WTC11 (cell line): Measurements from ENCODE around the gene MAP3K12. TPM values are rescaled to one million over a fixed set of nuclear protein-coding genes. Genes with fewer than 3 reads are reported as not detected.

Experiments
- ATAC-seq: fragments of 200-7000 bp; cut with Tn5 transposase; 2 replicates; pipeline ENCODE4 v1.10.0; 2021; ENCODE audit warnings: mild to moderate bottlenecking, moderate library complexity
- CTCF ChIA-PET: fragments of 300-600 bp; sonication (Branson Sonifier 250); formaldehyde crosslinking; loops from one replicate; lab custom pipeline; 2021; ENCODE audit warnings: antibody characterized with exemption; lab: Charles Lee
- POLR2A ChIA-PET: fragments of 350-600 bp; sonication (Branson Sonifier 250); formaldehyde crosslinking; loops from one replicate; lab custom pipeline; 2021; ENCODE audit warnings: antibody characterized with exemption; lab: Charles Lee
- DNase-seq: peaks from one replicate; pipeline ENCODE4 v3.0.0; 2021; ENCODE audit warnings: low spot score
- H3K27ac Mint-ChIP-seq: 2 replicates; pipeline ENCODE4 v1.8.0; 2021; ENCODE audit warnings: mixed read lengths
- H3K27me3 Mint-ChIP-seq: 2 replicates; pipeline ENCODE4 v1.8.0; 2021; ENCODE audit warnings: low read depth, mild to moderate bottlenecking, moderate library complexity, mixed read lengths
- H3K36me3 Mint-ChIP-seq: 2 replicates; pipeline ENCODE4 v1.8.0; 2021; ENCODE audit warnings: mixed read lengths
- H3K4me1 Mint-ChIP-seq: 2 replicates; pipeline ENCODE4 v1.8.0; 2022; ENCODE audit warnings: mixed read lengths
- H3K4me3 Mint-ChIP-seq: 2 replicates; pipeline ENCODE4 v1.8.0; 2021; ENCODE audit warnings: mild to moderate bottlenecking, moderate library complexity, mixed read lengths
- H3K9me3 Mint-ChIP-seq: 2 replicates; pipeline ENCODE4 v1.8.0; 2021; ENCODE audit warnings: mixed read lengths
- ATF1 ChIP-seq: sonication (generic); formaldehyde crosslinking; IDR thresholded peaks from 2 replicates; pipeline ENCODE4 v1.8.1; 2023; ENCODE audit warnings: mild to moderate bottlenecking, moderate library complexity, missing genetic modification reagents
- CBFB ChIP-seq: sonication (generic); formaldehyde crosslinking; IDR thresholded peaks from 2 replicates; pipeline ENCODE4 v1.8.1; 2022; ENCODE audit warnings: mild to moderate bottlenecking, low read depth, missing genetic modification reagents
- CREM ChIP-seq: sonication (generic); formaldehyde crosslinking; IDR thresholded peaks from 2 replicates; pipeline ENCODE4 v1.8.1; 2022; ENCODE audit warnings: mild to moderate bottlenecking, missing genetic modification reagents, moderate library complexity
- JUN ChIP-seq: sonication (generic); formaldehyde crosslinking; IDR thresholded peaks from 2 replicates; pipeline ENCODE4 v1.8.0; 2023; ENCODE audit warnings: mild to moderate bottlenecking, missing genetic modification reagents
- MYBL2 ChIP-seq: sonication (generic); formaldehyde crosslinking; IDR thresholded peaks from 2 replicates; pipeline ENCODE4 v1.8.1; 2023; ENCODE audit warnings: mild to moderate bottlenecking, moderate library complexity, missing genetic modification reagents
- NFATC4 ChIP-seq: fragments of 250-450 bp; sonication (Bioruptor Pico); IDR thresholded peaks from 2 replicates; pipeline ENCODE4 v1.9.0; 2021; ENCODE audit warnings: mild to moderate bottlenecking
- PRRX2 ChIP-seq: fragments of 250-450 bp; sonication (Bioruptor Pico); IDR thresholded peaks from 2 replicates; pipeline ENCODE4 v1.8.0; 2021; ENCODE audit warnings: mild to moderate bottlenecking
- RORB ChIP-seq: fragments of 250-450 bp; sonication (Bioruptor Pico); IDR thresholded peaks from 2 replicates; pipeline ENCODE4 v1.9.0; 2021; ENCODE audit warnings: mild to moderate bottlenecking
- SMAD3 ChIP-seq: sonication (generic); formaldehyde crosslinking; IDR thresholded peaks from 2 replicates; pipeline ENCODE4 v1.8.0; 2022; ENCODE audit warnings: missing genetic modification reagents, mild to moderate bottlenecking, borderline replicate concordance
- TEAD4 ChIP-seq: sonication (generic); formaldehyde crosslinking; IDR thresholded peaks from 2 replicates; pipeline ENCODE4 v1.8.0; 2022; ENCODE audit warnings: mild to moderate bottlenecking, missing genetic modification reagents
- ZNF671 ChIP-seq: fragments of 250-450 bp; sonication (Bioruptor Pico); IDR thresholded peaks from 2 replicates; pipeline ENCODE4 v1.8.0; 2021; ENCODE audit warnings: mild to moderate bottlenecking
- total RNA-seq: library from RNA; stranded (reverse); gene quantifications from 3 replicates; pipeline ENCODE4 v1.2.3, GENCODE V29; 2021
- TF ChIP-seq, protein P1 (sequence below): fragments of 250-450 bp; sonication (Bioruptor Pico); conservative IDR thresholded peaks from 2 replicates; pipeline ENCODE4 v1.9.0; 2021; ENCODE audit warnings: mild to moderate bottlenecking
- TF ChIP-seq, protein P2 (sequence below): sonication (generic); formaldehyde crosslinking; IDR thresholded peaks from 2 replicates; pipeline ENCODE4 v1.8.1; 2023; ENCODE audit warnings: mild to moderate bottlenecking, missing genetic modification reagents, moderate library complexity
- TF ChIP-seq, protein P3 (sequence below): sonication (generic); formaldehyde crosslinking; IDR thresholded peaks from 2 replicates; pipeline ENCODE4 v1.8.1; 2023; ENCODE audit warnings: mild to moderate bottlenecking, missing genetic modification reagents
- TF ChIP-seq, protein P4 (sequence below): sonication (generic); formaldehyde crosslinking; IDR thresholded peaks from 2 replicates; pipeline ENCODE4 v1.8.0; 2022; ENCODE audit warnings: mild to moderate bottlenecking, missing genetic modification reagents
- TF ChIP-seq, protein P5 (sequence below): sonication (generic); formaldehyde crosslinking; IDR thresholded peaks from 2 replicates; pipeline ENCODE4 v1.8.0; 2023; ENCODE audit warnings: mild to moderate bottlenecking, missing genetic modification reagents

Gene MAP3K12
- total RNA-seq, 1 experiment from 2014 or later = 23.6 TPM

DNA sequence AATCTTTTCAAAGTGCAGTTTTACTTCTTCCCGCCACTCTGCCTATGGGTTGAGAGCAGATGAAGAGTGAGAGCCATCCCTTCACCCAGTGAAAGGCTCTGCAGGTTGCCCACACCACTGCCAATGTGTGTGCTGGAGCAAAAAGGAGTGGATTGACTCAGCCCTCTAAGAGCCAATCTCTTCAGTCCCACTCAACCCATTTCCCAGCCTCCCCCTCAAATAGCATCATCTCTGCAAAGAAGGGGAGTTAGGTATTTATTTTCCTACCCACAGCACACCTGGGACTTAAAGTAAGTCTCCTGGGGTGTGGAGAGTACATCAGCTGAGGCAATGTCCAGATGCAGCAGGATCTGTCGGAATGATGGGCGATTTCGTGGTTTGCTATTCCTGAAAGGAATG is 15.3 kb downstream of the MAP3K12 start:
- CTCF ChIA-PET = interaction anchor here (1.7 to 8.1 kb wide), 6 partner anchors 9 to 163 kb away, joined by 4 to 99 read pairs (median 31); partner anchors contain the start of genes AAAS, MAP3K12, NPFF and TARBP2
- Mint-ChIP-seq H3K4me1 (peaks cover 15% of the 10 kb centered on the region), H3K4me3 (no peak overlapping the region)

DNA sequence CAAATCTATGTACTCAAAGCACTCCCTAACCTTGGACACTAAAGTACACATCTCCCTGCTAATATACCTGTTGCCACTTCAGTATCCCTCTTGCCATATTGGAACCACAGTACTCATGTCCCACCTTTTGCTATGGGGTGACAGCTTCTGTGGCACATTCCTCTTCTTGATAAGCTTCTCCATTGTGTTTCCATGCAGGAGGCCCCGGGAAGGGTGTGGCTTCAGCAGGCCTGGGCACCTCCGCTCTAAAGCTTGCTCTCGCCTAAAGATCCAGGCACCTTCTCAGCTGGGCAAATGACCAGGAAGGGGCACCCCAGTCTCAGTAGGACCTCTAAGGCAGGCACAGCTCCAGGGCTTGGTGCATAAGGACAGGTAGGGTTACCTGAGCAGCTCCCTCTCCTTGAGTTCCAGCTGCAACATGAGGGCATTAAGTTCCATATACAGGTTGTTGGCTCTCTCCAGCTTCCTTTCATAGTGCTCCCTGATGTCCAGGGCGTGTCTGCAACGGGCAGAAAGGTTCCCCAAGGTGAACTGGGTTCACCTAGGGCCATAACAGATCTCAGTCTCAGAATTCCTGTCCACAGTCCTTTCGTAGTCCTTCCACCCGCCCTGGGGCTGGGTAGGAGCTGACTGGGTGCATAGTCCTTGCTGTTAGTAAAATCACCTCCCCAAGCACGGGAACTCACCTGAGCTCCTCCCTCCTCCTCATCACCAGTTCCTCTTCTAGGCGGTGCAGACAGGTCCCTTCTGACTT is 15.9 kb downstream of the MAP3K12 start:
- H3K4me3 Mint-ChIP-seq = no peak overlapping the region
- DNase-seq = no peak

More for the DNA sequence above, 15.3 kb downstream of the MAP3K12 start:
- H3K27ac Mint-ChIP-seq = no peak overlapping the region
- no peaks in the 10 kb centered on the region for H3K9me3 Mint-ChIP-seq
- DNase-seq = no peak
- ATAC-seq = no peak
- peaks cover 46% of the 10 kb centered on the region for H3K36me3 Mint-ChIP-seq
- POLR2A ChIA-PET = interaction anchor here (0.7 to 2.4 kb wide), 3 partner anchors 15 to 63 kb away, joined by 4 to 17 read pairs (median 5); partner anchors contain the start of genes MAP3K12 and TARBP2
- H3K27me3 Mint-ChIP-seq = no peaks in the 10 kb centered on the region
- TF ChIP-seq, protein P1, sequence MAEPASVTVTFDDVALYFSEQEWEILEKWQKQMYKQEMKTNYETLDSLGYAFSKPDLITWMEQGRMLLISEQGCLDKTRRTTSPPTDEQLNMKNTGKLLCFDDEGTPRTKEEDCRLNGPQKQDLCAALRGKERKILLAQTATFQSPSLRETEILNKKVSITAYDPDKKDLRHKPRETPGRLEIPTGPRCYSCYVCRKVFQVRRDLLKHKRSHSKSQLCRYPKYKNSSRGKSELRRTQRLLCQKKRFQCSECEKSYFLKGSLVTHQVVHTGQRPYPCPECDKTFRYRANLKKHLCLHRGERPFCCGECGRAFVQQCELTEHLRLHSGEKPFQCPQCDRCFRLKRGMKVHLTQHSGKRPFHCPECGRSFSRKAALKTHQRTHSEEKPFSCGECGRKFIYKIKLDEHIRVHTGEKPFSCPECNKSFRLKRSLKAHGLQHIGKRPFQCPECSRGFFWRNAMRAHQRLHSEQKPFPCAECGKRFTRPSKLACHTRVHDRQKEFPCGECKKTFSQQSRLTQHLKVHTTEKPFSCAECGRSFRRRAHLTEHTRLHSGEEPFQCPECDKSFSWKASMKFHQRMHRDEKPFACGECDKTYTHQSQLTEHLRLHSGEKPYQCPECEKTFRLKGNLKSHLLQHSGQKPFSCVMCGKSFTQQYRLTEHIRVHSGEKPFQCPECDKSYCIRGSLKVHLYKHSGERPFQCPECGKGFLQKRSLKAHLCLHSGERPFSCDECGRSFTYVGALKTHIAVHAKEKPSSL (CRISPR knock-in tag) = no peak
- 0 out of 2 replicates have a peak, but pooled peaks have one; percentile 27 for TF ChIP-seq ZNF671 (CRISPR knock-in tag)
- TF ChIP-seq, all 79 proteins: peak for 1

More for the DNA sequence above, 15.9 kb downstream of the MAP3K12 start:
- Mint-ChIP-seq H3K4me1 (peaks cover 15% of the 10 kb centered on the region), H3K27ac (peak overlapping the region; percentile 74; the same call in 1 of the 2 replicates), H3K36me3 (peaks cover 50% of the 10 kb centered on the region)
- peak; percentile 7 for ATAC-seq
- CTCF ChIA-PET = interaction anchor here (1.7 to 8.1 kb wide), 7 partner anchors 10 to 162 kb away, joined by 4 to 99 read pairs (median 23); partner anchors contain the start of genes AAAS, MAP3K12, NPFF and TARBP2
- no peak for TF ChIP-seq ATF1 (CRISPR knock-in tag)
- TF ChIP-seq PRRX2 (CRISPR knock-in tag) = 0 out of 2 replicates have a peak, but pooled peaks have one; percentile 46
- TF ChIP-seq, protein P2, sequence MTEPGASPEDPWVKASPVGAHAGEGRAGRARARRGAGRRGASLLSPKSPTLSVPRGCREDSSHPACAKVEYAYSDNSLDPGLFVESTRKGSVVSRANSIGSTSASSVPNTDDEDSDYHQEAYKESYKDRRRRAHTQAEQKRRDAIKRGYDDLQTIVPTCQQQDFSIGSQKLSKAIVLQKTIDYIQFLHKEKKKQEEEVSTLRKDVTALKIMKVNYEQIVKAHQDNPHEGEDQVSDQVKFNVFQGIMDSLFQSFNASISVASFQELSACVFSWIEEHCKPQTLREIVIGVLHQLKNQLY (CRISPR knock-in tag) = 0 out of 2 replicates have a peak, but pooled peaks have one; percentile 22
- TF ChIP-seq, protein P3, sequence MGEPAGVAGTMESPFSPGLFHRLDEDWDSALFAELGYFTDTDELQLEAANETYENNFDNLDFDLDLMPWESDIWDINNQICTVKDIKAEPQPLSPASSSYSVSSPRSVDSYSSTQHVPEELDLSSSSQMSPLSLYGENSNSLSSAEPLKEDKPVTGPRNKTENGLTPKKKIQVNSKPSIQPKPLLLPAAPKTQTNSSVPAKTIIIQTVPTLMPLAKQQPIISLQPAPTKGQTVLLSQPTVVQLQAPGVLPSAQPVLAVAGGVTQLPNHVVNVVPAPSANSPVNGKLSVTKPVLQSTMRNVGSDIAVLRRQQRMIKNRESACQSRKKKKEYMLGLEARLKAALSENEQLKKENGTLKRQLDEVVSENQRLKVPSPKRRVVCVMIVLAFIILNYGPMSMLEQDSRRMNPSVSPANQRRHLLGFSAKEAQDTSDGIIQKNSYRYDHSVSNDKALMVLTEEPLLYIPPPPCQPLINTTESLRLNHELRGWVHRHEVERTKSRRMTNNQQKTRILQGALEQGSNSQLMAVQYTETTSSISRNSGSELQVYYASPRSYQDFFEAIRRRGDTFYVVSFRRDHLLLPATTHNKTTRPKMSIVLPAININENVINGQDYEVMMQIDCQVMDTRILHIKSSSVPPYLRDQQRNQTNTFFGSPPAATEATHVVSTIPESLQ (CRISPR knock-in tag) = no peak
- peak; percentile 17; the same call in 1 of the 2 replicates for TF ChIP-seq NFATC4 (CRISPR knock-in tag)
- TF ChIP-seq MYBL2 = no peak
- TF ChIP-seq, protein P4, sequence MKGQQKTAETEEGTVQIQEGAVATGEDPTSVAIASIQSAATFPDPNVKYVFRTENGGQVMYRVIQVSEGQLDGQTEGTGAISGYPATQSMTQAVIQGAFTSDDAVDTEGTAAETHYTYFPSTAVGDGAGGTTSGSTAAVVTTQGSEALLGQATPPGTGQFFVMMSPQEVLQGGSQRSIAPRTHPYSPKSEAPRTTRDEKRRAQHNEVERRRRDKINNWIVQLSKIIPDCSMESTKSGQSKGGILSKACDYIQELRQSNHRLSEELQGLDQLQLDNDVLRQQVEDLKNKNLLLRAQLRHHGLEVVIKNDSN (CRISPR knock-in tag) = peak; percentile 23; the same call in 1 of the 2 replicates
- no peak for TF ChIP-seq TEAD4
- no peak for TF ChIP-seq CBFB (CRISPR knock-in tag)
- TF ChIP-seq JUN (CRISPR knock-in tag) = 0 out of 2 replicates have a peak, but pooled peaks have one; percentile 46
- TF ChIP-seq ZNF671 (CRISPR knock-in tag) = peak; percentile 36; the same call in 1 of the 2 replicates
- no peak for TF ChIP-seq RORB
- TF ChIP-seq CREM = 0 out of 2 replicates have a peak, but pooled peaks have one; percentile 11
- TF ChIP-seq, protein P5, sequence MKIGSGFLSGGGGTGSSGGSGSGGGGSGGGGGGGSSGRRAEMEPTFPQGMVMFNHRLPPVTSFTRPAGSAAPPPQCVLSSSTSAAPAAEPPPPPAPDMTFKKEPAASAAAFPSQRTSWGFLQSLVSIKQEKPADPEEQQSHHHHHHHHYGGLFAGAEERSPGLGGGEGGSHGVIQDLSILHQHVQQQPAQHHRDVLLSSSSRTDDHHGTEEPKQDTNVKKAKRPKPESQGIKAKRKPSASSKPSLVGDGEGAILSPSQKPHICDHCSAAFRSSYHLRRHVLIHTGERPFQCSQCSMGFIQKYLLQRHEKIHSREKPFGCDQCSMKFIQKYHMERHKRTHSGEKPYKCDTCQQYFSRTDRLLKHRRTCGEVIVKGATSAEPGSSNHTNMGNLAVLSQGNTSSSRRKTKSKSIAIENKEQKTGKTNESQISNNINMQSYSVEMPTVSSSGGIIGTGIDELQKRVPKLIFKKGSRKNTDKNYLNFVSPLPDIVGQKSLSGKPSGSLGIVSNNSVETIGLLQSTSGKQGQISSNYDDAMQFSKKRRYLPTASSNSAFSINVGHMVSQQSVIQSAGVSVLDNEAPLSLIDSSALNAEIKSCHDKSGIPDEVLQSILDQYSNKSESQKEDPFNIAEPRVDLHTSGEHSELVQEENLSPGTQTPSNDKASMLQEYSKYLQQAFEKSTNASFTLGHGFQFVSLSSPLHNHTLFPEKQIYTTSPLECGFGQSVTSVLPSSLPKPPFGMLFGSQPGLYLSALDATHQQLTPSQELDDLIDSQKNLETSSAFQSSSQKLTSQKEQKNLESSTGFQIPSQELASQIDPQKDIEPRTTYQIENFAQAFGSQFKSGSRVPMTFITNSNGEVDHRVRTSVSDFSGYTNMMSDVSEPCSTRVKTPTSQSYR = no peak
- 0 out of 2 replicates have a peak, but pooled peaks have one; percentile 32 for TF ChIP-seq SMAD3
- TF ChIP-seq, all 79 proteins: peak for 8
- no peaks in the 10 kb centered on the region for H3K9me3 Mint-ChIP-seq
- POLR2A ChIA-PET = interaction anchor here (0.7 to 2.7 kb wide), 4 partner anchors 9 to 62 kb away, joined by 4 to 23 read pairs (median 11); partner anchors contain the start of genes MAP3K12 and TARBP2
- H3K27me3 Mint-ChIP-seq = no peaks in the 10 kb centered on the region
